C4-2B (cell line): ENCODE results near the gene TRPV5.

ENCODE experiments used
- CTCF ChIP-seq: fragments of 450-650 bp; conservative IDR thresholded peaks from 2 replicates; pipeline ENCODE4 v1.5.1; 2017; ENCODE audit warnings: mild to moderate bottlenecking
- ZFX ChIP-seq: fragments of 450-650 bp; IDR thresholded peaks from 2 replicates; pipeline ENCODE4 v1.6.1; 2017

- TF ChIP-seq CTCF (no peak), ZFX (no peak)
Measured at GRCh38 chr7:142884286-142884640, 49.3 kb downstream of the TRPV5 start.
